Effector memory CD4-positive, alpha-beta T cell (primary cell): ENCODE measurements around the gene ZP3.
"Not testable (repeated sequence)": the region's sequence is repeated elsewhere in the genome, so short reads cannot be mapped to it uniquely, and the experiment has no call there.

ENCODE experiments used
- DNase-seq, 3 donors: peaks; one replicate each; pipeline ENCODE4 v3.0.0-alpha.2; 2020
- H3K27ac ChIP-seq: 2 replicates; pipeline ENCODE4 v1.7.0; 2013; ENCODE audit warnings: mild to moderate bottlenecking, low read length, moderate library complexity; ENCODE audit not compliant: insufficient read depth, poor library complexity, severe bottlenecking
- H3K27me3 ChIP-seq: replicated peaks from 2 replicates; pipeline ENCODE4 v1.7.0; 2013; ENCODE audit warnings: mild to moderate bottlenecking, low read length; ENCODE audit not compliant: insufficient read depth, control insufficient read depth, poor library complexity, severe bottlenecking
- H3K36me3 ChIP-seq: 2 replicates; pipeline ENCODE4 v1.7.0; 2013; ENCODE audit warnings: mild to moderate bottlenecking, low read length, moderate library complexity; ENCODE audit not compliant: control insufficient read depth, insufficient read depth
- H3K4me1 ChIP-seq: 2 replicates; pipeline ENCODE4 v1.7.0; 2013; ENCODE audit warnings: low read length, mild to moderate bottlenecking; ENCODE audit not compliant: control insufficient read depth, insufficient read depth, poor library complexity, severe bottlenecking
- H3K4me3 ChIP-seq: 2 replicates; pipeline ENCODE4 v1.7.0; 2013; ENCODE audit warnings: low read length, low read depth, mild to moderate bottlenecking; ENCODE audit not compliant: insufficient read depth, poor library complexity, severe bottlenecking
- H3K9me3 ChIP-seq: 2 replicates; pipeline ENCODE4 v1.7.0; 2013; ENCODE audit warnings: mild to moderate bottlenecking, low read length, moderate library complexity; ENCODE audit not compliant: control insufficient read depth

The ZP3 gene

DNA sequence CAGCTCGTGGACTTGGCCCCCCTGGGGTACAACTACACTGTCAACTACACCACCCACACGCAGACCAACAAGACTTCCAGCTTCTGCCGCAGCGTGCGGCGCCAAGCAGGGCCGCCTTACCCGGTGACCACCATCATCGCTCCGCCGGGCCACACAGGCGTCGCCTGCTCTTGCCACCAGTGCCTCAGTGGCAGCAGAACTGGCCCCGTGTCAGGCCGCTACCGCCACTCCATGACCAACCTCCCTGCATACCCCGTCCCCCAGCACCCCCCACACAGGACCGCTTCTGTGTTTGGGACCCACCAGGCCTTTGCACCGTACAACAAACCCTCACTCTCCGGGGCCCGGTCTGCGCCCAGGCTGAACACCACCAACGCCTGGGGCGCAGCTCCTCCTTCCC, 57.9 kb downstream of the ZP3 start:
- H3K4me1 ChIP-seq, H3K4me3 ChIP-seq, H3K9me3 ChIP-seq, H3K36me3 ChIP-seq, DNase-seq, H3K27me3 ChIP-seq, H3K27ac ChIP-seq: not testable (repeated sequence)

DNA sequence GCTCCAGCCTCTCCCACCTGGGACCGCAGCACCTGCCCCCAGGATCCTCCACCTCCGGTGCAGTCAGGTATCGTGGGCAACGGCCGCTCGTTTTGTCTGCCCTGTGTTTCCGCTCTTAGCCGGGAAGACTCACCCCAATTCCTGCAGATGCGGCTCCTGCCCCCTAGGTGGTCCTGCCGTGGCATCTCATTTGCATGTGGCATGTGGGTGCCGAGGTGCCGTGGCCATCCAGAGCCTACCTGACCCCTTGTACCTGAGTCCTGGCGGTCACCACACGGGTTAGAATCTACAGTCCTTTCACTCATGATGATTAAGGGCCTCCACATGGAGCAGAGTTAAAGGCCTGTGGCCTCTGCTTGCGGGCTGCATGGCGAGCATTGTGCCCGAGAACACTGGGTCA, 58.3 kb downstream of the ZP3 start:
- not testable (repeated sequence) for H3K9me3 ChIP-seq, H3K27ac ChIP-seq, DNase-seq, H3K36me3 ChIP-seq, H3K4me3 ChIP-seq, H3K4me1 ChIP-seq, H3K27me3 ChIP-seq

DNA sequence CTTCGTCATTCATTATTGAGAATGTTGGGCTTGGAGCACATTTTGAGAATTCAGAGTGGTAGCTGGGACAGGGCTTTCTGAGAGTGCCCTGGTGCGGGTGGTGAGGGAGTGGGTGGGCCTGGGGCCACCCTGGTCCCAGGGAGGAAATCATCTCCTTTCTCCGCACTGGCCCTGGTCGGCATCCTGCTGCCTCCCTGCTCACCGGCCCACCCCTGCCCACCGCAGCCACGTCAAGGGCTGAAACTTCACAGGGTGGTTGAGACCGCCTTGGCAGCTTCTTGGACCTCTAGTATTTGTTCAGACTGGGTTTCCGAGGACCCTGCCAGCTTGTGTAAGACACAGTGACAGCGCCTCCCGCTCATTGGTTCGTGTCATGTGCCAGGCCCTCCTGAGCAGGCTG, 59.7 kb downstream of the ZP3 start:
- not testable (repeated sequence) for DNase-seq, H3K27ac ChIP-seq, H3K9me3 ChIP-seq, H3K4me1 ChIP-seq, H3K36me3 ChIP-seq, H3K27me3 ChIP-seq, H3K4me3 ChIP-seq

DNA sequence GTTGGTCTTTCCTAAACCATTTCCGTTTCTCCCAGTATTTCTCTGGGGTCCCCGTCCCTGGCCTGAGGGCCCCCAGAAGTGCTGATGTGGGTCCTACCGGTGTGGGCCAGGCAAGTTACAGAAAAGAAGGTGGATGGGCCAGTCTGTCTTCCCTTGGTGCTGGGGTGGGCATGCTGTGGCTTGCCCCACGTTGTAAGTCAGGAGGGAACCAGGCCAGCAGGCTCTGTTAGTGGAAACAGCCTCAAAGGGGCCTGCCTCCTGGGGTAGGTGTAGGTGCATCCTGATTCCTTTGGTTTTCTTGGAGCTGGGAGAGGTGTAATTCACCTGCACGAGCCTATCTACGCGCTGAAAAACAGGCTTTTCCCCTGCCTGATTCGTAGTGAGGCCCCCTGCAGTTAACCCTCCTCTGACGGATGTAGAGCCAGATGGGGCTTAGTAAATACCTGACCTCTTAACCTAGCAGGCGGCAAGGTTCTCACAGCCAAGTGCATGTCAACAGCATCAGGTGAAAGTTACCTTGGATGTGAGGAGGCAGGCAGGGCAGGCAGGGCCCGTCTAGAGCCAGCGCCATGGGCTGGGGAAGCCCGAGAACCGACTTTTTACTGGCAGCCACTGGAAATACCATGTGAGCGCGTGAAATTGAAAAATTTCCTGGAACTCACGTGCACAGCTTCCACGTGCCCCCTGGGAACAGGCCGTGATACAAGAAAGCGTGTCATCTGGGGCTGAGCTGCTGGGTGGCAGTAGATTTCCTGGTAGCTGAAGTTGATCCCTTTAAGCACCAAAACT, 61.3 kb downstream of the ZP3 start:
- not testable (repeated sequence) for H3K36me3 ChIP-seq, H3K27me3 ChIP-seq, H3K9me3 ChIP-seq, H3K4me3 ChIP-seq, DNase-seq, H3K4me1 ChIP-seq, H3K27ac ChIP-seq

DNA sequence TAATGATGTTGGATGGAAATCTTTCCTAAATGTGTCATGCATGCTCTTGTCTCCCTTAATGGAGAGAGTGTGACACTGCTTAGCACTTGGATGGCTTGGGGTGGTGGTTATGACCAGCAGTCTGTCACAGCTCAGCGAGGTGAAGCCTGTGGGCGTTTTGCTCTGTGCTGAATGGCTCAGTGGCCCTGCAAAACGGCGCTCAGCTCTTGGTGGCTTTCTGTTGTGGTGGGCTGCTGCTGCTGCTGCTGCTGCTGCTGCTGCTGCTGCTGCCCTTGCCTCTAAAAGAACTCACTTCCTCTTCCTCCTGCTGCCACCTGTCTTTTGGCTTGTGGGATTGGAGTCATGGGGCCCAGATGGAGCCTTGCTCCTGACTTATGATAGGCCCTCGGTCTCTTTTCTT, 61.9 kb downstream of the ZP3 start:
- DNase-seq, H3K27me3 ChIP-seq, H3K9me3 ChIP-seq, H3K4me3 ChIP-seq, H3K27ac ChIP-seq, H3K4me1 ChIP-seq, H3K36me3 ChIP-seq: not testable (repeated sequence)

DNA sequence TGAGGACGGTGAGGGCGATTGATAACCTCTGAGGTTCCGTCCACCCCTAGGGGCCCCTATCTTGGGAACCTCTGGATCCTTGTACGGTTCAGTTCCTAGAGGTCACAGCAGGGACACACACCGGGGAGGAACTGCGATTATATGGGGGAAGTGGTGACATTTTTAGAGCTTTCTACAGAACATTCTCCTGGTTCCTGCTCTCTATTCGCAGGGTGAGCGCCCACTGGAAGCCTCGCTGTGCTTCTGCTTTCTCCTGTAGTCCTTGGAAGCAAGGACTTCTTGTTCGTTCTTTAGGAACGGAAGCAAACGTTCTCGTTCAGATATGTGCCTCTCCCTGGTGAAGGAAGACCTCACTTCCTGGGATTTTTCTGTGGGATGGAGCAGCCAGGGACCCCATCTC, 63.2 kb downstream of the ZP3 start:
- not testable (repeated sequence) for DNase-seq, H3K9me3 ChIP-seq, H3K4me3 ChIP-seq, H3K27ac ChIP-seq, H3K4me1 ChIP-seq, H3K27me3 ChIP-seq, H3K36me3 ChIP-seq
